Fibroblast of villous mesenchyme (primary cell): Measurements from ENCODE around the gene SLC19A3. TPM values are rescaled to one million over a fixed set of nuclear protein-coding genes. Genes with fewer than 3 reads are reported as not detected.

ENCODE experiments used
- DNase-seq: peaks from one replicate; pipeline ENCODE4 v3.0.0-alpha.2; 2010; ENCODE audit warnings: low read depth
- H3K4me3 ChIP-seq: 2 replicates; pipeline ENCODE4 v1.5.1; 2011; ENCODE audit warnings: low read depth, mild to moderate bottlenecking, low read length
- CTCF ChIP-seq: IDR thresholded peaks from 2 replicates; pipeline ENCODE4 v1.5.1; 2012; ENCODE audit warnings: low read depth, mild to moderate bottlenecking, low read length; ENCODE audit not compliant: insufficient read depth
- small RNA-seq: library from RNA; depleted of rRNA; stranded (forward); fragments of <200 nt; gene quantifications from one replicate; pipeline ENCODE3, GENCODE V24; 2012
- total RNA-seq: library from RNA; depleted of rRNA; stranded (reverse); fragments of >200 nt; gene quantifications from 2 replicates; pipeline ENCODE4 v1.2.3, GENCODE V29; 2012

The SLC19A3 gene
- total RNA-seq, 1 donor: under 0.01 TPM

DNA sequence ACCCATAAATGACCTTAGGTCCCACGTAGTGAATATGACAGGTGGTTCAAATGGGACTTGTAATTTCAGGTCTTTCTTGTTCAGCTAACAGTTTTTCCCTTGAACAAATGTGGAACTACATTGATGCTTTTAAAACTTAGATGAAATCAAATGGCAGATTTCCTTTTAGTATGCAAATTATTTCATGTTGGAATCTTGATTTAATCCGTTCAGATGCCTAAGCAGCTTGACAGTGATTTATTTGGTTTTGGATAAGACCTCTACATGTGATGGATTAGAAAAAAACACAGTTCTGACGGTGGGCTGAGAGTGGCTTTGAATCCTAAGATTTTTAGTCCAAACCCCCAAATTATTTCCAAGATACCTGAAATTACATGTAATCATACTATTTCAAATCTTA is 83.6 kb downstream of the SLC19A3 start:
- TF ChIP-seq CTCF: no peak
- no peak for DNase-seq
- H3K4me3 ChIP-seq: no peak overlapping the region

Small RNA genes within 50 kb of the gene (small RNA-seq; reads per million reads assigned to genes)
- gene RNA5SP121: not detected

Other genes with a start within 250 kb of the SLC19A3 start
- gene AGFG1, start 245.9 kb downstream of the SLC19A3 start, total RNA-seq: 30.0 and 56.1 TPM in 2 replicates
- gene SCYGR2, start 119.1 kb downstream of the SLC19A3 start, total RNA-seq: not detected in 2 replicates
- not detected in 2 replicates for gene SCYGR3, start 103.2 kb downstream of the SLC19A3 start, total RNA-seq
- gene SCYGR4, start 100.5 kb downstream of the SLC19A3 start, total RNA-seq: not detected in 2 replicates
- gene SCYGR5, start 51.2 kb downstream of the SLC19A3 start, total RNA-seq: not detected in 2 replicates
- gene SCYGR6, start 6.7 kb upstream of the SLC19A3 start, total RNA-seq: not detected in 2 replicates
- not detected in 2 replicates for gene SCYGR7, start 10.3 kb upstream of the SLC19A3 start, total RNA-seq
- not detected in 2 replicates for gene SCYGR8, start 27.9 kb upstream of the SLC19A3 start, total RNA-seq
- gene CCL20, start 95.8 kb upstream of the SLC19A3 start, total RNA-seq: 0.43 TPM in 1 of 2 replicates, not detected in the other
- gene DAW1, start 153.6 kb upstream of the SLC19A3 start, total RNA-seq: 0.64 TPM in 1 of 2 replicates, not detected in the other